ENCODE data around the gene NDUFV1.
"Not testable (repeated sequence)": the region's sequence is repeated elsewhere in the genome, so short reads cannot be mapped to it uniquely, and the experiment has no call there.

NDUFV1 gene

DNA sequence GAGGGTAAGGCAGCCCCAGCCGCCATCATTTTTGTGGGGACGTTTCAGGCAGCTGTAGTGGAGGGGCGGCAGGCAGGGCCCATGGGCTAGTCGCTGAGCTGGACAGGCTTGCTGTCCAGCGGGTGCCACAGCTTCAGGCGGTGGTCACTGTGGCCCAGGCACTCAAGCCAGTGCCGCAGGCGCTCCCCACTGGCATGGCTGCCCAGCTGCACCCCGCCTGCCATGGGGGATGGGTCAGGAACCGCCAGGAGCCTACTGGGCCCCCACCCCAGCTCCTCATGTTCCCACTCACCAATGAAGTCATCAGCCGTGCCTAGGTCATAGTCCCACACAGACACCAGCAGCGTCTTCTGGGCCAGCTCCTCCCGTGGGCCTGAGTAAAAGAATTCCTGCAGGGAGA lies 6.0 kb downstream of the NDUFV1 start:
- no peak for DNase-seq

DNA sequence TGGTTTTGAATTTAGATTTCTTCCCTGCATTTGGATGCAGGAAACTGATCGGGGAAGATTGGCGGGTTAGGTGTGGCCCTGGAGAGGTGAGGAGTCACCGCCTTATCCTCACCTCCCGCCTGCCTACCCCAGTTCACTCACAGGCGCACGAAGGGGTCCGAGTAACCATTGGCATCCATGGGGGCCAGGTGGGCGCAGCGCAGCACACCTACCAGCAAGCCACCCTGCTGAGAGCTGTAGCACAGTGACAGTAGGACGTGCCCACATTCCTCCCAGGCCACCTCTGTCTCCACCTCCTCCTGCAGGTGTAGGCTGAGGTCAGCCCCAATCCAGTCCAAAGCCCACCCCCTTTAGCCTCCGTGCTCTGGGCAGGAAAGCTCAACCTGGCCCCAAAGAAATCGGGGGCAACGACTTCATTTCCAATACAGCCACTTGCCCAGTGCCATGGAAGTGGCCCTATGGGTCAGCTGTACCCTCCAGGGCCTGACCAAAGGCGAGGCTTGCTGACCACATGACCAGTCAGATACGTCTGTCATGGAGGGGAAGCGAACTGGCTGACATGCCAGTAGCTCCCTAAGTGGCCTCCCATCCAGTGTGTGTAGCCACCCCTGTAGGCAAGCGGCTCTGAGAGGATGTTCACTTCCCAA lies 6.7 kb downstream of the NDUFV1 start:
- DNase-seq = no peak

GRCh38 chr11:67613960-67614715 lies 7.4 kb downstream of the NDUFV1 start:
- peak; percentile 26 for DNase-seq

- no peak for DNase-seq
Observed at GRCh38 chr11:67614730-67615714, 8.3 kb downstream of the NDUFV1 start.

GRCh38 chr11:67615728-67616430 lies 9.1 kb downstream of the NDUFV1 start:
- no peak for DNase-seq

DNA sequence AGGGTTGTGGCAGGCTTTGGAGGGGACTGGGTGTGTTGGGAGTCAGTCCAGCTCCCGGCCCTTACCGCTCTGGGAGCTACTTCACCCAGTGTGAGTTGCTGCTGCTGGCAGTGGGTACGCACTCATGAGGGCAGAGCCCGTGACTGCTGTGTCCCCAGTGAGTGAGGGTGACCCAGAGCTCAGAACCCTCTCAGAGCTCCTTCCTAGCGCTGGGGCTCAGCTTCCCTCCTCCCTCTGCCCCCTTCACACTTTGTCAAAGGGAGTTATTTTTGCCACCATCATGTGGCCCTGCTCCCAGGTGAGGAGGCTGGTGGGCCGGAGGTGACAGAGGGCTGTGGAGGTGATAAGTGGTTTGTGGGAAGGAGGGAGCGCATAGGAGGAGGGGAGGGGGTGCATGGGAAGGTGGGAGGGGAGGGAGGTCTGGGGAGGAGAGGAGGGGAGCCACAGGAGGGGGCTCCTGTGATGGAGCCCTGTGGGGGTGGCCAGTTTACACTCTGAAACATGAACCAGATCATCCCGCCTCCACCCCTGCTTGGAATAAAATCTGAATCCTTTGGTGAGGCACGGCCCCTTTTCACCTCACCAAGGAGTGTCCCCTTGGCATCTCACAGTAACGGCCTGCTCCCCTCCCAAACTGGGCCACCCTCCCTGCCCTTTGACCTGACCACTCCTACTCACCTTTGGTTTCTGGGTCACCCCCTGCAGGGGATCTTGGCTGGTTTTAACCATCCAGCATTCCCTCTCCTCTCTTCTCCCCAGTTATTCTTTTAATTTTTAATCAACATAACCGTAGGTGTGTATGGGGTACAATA lies 9.9 kb downstream of the NDUFV1 start:
- DNase-seq = no peak

DNA sequence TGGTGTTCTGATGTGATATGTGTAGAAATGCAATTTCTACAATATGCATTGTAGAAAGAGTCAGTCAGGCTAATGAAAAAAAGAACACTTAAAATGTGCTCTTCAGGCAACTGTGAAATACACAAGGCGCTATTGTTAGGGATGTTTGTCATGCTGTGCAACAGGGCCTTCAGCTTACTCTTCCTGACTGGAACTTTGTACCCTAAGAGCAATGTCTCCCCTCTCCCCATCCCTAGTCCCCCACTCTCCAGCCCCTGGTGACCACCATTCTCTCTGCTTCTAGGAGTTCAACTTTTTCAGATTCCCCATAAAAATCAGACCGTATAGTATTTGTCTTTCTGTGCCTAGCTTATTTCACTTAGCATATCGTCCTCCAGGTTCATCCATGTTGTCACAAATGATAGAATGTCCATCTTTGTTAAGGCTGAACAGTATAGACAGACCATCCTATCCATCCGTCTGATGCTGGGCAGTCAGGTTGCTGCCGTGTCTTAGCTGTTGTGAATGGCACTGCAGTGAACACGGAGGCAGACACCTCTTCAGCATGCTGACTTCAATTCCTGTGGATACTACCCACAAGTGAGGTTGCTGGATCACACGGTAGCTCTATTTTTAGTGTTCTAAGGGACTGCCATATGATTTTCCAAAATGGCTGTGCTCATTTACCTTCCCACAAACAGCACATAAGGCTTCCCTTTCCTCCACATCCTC lies 10.7 kb downstream of the NDUFV1 start:
- DNase-seq = no peak

DNA sequence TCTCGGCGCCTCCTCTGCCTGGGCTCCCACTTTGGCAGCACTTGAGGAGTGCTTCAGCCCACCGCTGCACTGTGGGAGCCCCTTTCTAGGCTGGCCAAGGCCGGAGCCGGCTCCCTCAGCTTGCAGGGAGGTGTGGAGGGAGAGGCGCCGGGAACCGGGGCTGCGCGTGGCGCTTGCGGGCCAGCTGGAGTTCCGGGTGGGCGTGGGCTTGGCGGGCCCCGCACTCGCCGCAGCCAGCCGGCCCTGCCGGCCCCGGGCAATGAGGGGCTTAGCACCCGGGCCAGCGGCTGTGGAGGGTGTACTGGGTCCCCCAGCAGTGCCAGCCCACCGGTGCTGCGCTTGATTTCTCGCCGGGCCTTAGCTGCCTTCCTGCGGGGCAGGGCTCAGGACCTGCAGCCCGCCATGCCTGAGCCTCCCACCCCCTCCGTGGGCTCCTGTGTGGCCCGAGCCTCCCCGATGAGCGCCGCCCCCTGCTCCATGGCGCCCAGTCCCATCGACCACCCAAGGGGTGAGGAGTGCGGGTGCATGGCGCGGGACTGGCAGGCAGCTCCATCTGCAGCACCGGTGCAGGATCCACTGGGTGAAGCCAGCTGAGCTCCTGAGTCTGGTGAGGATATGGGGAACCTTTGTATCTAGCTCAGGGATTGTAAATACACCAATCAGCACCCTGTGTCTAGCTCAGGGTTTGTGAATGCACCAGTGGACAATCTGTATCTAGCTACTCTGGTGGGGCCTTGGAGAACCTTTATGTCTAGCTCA lies 12.3 kb downstream of the NDUFV1 start:
- DNase-seq = not testable (repeated sequence)

- not testable (repeated sequence) for DNase-seq
Observed at GRCh38 chr11:67619683-67620618, 13.2 kb downstream of the NDUFV1 start.

DNA sequence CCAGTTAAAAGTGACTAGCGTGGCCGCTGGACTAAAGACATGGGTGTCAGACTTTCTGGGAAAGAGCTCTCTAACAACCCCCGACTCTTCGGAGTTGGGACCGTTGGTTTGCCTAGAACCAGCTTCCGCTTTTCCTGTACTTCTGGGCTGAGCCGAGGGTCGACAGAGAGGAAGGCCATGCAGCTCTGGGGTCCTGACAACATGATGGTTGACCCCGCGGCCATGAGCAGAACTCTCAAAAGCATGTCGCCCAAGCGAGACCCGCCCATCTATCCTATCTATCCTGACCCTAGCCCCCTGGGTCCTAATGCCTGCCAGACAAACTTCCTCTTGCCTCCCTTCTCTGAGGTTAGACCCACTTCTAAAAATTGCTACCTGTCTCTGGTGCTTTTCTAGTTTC lies 13.9 kb downstream of the NDUFV1 start:
- not testable (repeated sequence) for DNase-seq

- DNase-seq = not testable (repeated sequence)
Observed at GRCh38 chr11:67621928-67622327, 15.2 kb downstream of the NDUFV1 start.

- DNase-seq = not testable (repeated sequence)
Observed at GRCh38 chr11:67622905-67623304, 16.2 kb downstream of the NDUFV1 start.

DNA sequence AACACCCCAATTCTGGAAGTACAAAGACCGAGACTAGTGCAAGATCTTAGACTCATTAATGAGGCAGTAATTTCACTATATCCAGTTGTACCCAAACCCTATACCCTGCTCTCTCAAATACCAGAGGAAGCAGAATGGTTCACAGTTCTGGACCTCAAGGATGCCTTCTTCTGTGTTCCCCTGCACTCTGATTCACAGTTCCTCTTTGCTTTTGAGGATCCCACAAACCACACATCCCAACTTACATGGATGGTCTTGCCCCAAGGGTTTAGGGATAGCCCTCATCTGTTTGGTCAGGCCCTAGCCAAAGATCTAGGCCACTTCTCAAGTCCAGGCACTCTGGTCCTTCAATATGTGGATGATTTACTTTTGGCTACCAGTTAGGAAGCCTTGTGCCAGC lies 17.1 kb downstream of the NDUFV1 start:
- DNase-seq = not testable (repeated sequence)

DNA sequence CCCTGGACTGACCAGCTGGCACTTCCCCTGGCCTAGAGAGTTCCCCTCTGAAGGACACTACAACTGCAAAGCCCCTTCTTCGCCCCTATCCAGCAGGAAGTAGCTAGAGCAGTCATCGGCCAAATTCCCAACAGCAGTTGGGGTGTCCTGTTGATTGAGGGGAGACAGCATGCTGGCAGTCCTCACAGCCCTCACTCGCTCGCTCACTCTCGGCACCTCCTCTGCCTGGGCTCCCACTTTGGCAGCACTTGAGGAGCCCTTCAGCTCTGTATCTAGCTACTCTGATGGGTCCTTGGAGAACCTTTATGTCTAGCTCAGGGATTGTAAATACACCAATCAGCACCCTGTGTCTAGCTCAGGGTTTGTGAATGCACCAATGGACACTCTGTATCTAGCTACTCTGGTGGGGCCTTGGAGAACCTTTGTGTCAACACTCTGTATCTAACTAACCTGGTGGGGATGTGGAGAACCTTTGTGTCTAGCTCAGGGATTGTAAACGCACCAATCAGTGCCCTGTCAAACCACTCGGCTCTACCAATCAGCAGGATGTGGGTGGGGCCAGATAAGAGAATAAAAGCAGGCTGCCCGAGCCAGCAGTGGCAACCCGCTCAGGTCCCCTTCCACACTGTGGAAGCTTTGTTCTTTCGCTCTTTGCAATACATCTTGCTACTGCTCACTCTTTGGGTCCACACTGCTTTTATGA lies 19.5 kb downstream of the NDUFV1 start:
- not testable (repeated sequence) for DNase-seq

GRCh38 chr11:67626970-67627369 lies 20.2 kb downstream of the NDUFV1 start:
- DNase-seq = no peak

- no peak for DNase-seq
Observed at GRCh38 chr11:67627441-67627811, 20.7 kb downstream of the NDUFV1 start.

DNA sequence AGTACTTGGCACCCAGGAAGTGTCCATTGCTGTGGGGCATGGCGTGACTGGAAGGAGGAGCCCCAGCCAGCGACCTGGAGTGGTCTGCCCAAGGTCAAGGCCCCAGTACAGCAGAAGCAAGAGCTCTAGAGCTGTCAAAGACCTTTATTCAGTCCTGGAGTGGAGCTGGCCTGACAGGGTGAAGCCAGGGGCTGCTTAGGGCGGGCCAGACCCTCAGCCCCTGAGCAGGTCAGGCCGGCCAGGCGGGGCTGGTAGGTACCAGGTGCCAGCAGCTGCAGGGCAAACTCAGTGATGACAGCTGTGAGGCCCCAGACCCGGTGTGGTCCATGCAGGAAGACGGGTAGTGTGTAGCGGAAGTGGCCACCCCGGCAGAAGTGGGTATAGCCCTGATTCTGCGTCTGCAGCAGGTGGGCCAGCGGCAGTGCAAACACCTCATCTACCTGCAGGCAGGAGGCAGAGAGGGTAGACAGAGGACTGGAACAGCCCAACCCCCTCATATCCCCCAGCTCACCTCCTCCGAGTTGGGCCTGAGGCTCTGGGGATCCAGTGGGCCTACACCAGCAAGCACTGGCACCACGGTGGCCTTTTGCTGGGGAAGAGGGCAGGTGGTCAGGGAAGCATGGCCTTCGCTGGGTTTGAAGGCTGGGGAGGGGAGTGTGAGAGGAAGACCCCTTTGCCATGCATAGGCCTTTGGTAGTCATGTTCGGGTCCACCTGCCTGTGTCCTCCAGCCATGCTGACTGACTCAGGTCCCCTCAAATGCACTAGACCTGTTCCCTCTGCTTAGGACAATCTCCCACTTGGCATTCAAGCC lies 21.3 kb downstream of the NDUFV1 start:
- DNase-seq = no peak

Data from NCI-H1092 treated with DMSO at 0.1 percent for 48 hours (cell line).